COR-L47 (cell line): ENCODE results near the gene PPM1M.
"Not testable (repeated sequence)": the region's sequence is repeated elsewhere in the genome, so short reads cannot be mapped to it uniquely, and the experiment has no call there.

Source experiments
- DNase-seq: peaks from one replicate; lab custom pipeline; 2025; lab: John Stamatoyannopoulos, UW

Gene PPM1M

DNA sequence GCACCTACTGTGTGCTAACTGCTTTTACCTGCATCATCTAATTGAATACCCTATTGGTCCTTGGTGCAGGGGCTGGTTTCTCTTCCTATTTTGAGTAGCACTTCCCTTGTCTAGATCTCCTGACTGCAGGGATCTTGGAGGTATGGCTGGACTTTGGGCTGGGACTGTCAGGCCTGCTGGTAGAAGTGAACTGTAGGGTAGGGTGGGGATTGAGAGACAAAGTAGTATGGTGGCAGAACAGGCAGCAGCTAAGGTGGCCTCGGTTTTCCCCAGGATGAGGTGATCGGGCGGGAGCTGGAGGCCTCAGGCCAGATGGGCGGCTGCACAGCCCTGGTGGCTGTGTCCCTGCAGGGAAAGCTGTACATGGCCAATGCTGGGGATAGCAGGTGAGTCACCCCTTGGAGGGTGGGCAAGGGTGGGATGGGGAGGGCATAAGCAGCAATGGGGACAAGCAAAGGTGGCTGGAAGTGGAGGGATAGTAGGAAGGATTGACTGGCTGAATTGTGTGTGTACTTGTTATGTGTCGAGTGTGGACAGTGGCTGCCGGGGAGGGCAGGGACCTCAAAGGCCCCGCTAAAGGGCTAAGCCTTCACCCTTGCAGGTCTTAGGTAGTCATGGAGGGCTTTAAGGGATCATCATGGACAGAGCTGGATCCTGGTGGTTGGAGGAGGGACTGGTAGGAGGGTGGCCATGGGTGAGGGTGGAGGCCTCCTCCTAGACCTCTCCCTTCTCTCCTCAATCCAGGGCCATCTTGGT lies 2.0 kb downstream of the PPM1M start:
- DNase-seq = no peak

DNA sequence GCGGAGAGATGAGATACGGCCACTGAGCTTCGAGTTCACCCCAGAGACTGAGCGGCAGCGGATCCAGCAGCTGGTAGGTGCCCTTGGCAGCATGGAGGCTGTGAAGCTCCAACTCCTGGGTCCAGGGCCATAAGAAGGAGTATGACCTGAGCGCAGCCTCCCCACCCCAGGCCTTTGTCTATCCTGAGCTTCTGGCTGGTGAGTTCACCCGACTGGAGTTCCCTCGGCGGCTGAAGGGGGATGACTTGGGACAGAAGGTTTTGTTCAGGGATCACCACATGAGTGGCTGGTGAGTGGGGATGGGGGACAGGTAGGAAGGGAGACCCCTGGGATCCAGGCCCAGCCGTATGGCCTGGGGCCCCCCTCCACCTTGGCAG lies 2.6 kb downstream of the PPM1M start:
- DNase-seq = no peak

DNA sequence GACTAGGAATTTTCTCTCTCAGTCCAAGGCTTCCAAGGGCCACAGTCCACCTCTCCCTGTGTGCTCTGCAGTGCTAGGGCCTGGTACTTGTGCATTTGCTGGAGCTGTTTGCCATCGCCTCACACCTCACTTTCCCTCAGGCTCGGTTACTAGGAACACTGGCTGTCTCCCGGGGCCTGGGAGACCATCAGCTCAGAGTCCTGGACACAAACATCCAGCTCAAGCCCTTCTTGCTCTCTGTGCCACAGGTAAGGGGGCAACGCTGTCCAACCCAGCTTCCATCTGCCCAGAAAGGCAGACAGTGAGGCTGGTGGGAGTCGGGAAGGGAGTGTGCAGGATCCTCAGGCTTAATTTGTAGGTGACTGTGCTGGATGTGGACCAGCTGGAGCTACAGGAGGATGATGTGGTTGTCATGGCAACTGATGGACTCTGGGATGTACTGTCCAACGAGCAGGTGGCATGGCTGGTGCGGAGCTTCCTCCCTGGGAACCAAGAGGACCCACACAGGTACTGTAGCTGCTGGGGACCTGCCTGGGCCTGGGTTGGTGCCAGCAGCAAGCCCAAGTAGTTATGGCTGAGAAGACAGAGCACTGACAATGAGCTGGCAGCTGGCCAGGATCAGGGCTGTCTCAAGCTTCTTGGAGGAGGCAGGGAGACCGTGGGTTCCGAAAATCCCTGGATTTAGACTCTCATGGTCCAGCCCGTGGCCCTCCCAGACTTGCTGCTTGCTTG lies 3.4 kb downstream of the PPM1M start:
- no peak for DNase-seq

GRCh38 chr3:52249683-52250082 lies 4.1 kb downstream of the PPM1M start:
- no peak for DNase-seq

DNA sequence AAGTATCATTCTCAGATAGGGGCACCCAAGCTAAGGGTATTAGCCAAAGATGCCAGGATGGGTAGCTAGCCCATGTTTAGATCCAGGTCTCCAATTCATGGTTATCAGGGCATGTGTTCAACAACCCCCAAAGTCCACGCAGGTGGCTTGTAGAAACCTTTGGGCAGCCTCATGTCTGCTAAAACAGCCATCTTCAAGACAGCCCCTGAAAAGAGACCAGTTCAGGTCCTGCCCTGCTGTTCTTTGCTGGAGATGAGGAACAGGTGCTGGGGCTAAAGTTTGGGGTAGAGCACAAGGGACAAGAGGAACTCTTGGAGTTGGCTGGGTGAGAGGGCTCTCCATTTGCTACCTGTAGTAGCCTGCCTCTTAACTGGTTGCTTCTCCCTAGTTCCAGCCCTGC lies 4.6 kb downstream of the PPM1M start:
- DNase-seq = no peak

DNA sequence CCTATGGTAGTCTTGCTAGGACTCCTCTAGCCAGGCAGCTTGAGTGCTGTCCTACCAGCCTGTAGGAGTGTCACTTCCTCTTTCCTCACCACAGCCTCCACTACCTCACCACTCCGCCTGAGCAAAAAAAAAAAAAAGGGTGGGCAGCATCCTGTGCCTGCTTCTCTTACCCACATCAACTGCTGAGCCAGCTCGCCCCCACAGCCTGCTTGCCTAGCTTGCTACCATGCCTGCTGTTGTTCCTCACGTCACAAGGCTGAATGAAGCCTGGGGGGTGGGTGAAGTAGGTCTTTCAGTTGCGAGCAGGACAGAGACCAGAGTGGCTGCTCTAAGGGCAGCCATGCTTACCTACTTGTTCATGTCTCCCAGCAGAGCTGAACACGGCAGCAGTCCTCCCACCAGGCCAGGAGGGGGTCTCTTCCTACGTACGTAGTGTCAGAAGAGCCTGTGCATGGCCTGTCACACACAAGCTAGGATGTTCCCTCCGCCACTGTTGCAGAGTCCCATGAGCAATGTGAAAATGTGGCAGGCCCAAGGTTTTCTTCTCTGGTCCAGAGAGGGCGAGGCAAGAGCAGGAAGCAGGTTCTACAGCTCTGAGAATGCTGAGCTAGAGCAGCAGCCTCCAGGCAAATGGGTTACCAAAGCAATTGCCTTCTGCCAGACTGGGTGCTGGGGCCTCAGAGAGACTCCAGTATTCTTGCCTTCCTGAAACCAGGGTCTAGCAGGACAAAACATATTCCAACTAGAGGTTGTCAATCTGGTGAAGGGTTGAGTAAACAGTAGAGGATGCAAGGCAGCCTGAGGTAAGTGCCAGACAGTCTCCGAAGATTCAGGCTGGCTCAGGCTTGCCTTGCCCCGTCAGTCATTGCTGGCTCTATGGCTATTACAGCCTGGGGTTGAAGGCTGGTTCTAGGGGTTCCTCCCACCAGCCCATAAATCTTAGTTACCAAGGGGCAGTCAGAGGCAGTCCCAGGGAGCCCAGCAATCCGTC lies 8.1 kb downstream of the PPM1M start:
- no peak for DNase-seq

DNA sequence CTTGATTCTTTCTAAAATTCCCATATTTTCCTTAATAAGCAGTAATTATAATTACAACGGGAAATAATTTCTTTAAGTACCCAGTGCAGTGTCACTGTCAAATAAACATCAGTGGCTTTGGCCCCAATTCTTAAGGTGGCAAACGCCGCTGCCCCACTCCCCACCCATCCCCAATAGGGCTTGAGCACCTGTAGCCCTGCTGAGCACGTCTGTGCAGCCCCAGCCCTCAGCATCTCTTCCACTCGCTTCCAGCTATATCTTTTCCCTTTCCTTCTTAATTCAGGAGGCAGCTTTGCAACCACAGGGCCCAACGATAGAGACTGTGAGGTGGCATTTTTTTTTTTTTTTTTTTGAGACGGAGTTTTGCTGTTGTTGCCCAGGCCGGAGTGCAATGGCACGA lies 9.0 kb downstream of the PPM1M start:
- DNase-seq = no peak

- DNase-seq = no peak
Observed at GRCh38 chr3:52256159-52256558, 10.6 kb downstream of the PPM1M start.

- DNase-seq = no peak
Observed at GRCh38 chr3:52256622-52257021, 11.1 kb downstream of the PPM1M start.

DNA sequence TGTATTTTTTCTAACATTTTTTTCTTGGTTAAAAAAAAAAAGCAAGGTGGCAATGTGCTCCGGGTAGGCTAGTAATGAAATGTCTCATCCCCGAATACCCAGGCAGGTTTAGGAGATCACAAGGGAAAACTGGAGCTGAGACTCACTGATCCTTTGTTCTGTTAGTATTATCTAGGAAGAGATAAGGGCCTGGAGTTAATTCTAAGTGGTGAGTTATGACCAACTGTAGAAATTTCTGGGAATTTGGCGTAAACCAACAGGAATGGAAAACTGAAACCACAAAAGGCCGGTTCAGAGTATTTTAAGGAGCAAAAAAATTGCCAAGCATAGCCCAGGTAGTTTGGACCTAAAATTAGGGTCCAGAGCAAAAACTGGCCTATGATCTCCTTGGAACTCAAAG lies 12.4 kb downstream of the PPM1M start:
- DNase-seq = no peak

DNA sequence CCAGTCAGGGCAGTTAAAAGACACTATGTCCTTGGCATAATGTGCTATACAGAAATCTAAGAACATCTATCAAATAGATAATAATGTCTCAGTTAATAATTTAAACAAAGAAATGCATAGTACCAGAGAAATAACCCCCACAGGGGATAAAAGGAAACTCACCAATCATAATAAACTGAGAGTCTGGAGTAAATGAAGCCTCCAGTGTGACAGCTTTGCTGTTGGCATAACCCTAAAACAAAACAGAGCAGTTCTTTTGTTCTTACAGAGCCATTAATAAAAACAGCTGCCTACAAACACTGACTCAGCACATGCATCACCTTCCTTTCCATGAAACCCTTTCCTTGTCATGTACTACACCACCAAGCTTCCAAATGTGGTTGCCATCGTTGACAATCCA lies 13.5 kb downstream of the PPM1M start:
- no peak for DNase-seq

DNA sequence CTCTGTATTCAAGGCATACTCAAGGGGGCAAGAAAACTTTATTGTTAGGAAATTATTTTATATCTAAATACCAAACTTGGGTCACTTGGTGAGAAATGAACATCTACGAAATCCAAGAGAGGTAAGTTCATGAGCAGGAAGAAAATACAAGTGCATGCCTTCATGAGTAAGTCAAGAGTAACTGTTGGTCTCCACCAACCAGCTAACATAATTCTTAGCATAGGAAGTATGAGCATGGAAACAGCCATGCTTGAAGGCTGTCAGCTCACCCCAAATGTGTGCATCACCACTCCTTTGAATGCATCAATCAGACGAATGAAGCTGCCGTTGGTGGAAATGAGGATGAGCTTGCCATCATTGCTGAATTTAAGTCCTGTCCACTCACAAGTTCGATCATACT lies 13.9 kb downstream of the PPM1M start:
- DNase-seq = no peak

- no peak for DNase-seq
Observed at GRCh38 chr3:52262447-52262846, 16.9 kb downstream of the PPM1M start.

GRCh38 chr3:52265387-52265786 lies 19.8 kb downstream of the PPM1M start:
- no peak for DNase-seq

DNA sequence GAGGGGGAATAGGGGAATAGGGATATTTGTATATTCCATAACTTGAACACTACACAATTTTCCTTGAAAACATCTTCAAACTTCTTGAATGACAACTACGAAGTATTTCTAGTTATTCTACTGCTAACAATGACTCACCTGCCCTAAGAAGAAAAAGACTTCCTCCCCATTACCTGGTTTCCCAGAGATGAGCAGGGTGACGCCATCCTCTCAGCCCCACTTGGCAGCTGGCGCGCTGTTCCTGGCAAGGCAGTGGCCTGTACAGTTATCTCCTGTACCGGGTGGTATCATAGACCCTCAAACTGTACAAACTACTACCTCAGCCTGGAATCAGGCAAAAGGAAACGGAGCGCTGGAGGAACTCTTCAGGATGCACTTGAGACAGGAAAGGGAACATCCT lies 22.5 kb downstream of the PPM1M start:
- no peak for DNase-seq

- no peak for DNase-seq
Observed at GRCh38 chr3:52269776-52270175, 24.2 kb downstream of the PPM1M start.

GRCh38 chr3:52270252-52270754 lies 24.7 kb downstream of the PPM1M start:
- DNase-seq = no peak

DNA sequence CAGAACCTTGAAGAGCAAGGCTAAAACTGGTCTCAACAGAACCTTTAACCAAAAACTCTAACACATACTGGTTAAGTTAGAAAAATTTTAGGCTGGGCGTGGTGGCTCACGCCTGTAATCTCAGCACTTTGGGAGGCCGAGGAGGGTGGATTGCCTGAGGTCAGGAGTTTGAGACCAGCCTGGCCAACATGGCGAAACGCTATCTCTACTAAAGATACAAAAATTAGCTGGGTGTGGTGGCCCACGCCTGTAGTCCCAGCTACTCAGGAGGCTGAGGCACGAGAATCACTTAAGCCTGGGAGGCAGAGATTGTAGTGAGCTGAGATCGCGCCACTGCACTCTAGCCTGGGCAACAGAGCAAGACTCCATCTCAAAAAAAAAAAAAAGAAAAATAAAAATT lies 26.6 kb downstream of the PPM1M start:
- not testable (repeated sequence) for DNase-seq

DNA sequence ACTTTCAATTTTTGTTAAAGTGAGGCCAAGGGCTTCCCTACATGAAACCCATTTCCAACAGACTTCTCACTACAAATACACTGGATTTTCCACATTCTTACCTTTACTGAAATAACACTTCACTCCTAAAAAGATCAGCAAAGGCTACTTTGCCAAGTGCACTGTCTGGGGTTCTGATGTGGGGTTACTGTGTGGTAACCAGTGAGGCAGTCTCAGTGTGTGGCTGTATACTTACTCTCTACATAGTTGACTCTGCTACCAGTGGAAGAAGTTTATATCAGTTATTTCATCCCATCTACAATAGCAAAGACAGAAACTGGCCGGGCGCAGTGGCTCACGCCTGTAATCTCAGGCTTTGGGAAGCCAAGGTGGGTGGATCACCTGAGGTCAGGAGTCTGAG lies 27.3 kb downstream of the PPM1M start:
- no peak for DNase-seq

DNA sequence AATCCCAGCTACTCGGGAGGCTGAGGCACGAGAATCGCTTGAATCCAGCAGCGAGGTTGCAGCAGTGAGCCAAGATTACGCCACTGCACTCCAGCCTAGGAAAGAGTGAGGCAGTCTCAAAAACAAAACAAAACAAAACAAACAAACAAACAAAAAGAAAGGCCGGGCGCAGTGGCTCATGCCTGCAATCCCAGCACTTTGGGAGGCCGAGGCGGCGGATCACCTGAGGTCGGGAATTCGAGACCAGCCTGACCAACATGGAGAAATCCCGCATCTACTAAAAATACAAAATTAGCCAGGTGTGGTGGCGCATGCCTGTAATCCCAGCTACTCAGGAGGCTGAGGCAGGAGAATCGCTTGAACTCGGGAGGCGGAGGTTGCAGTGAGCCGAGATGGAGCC lies 29.2 kb downstream of the PPM1M start:
- not testable (repeated sequence) for DNase-seq

- peak; percentile 11 for DNase-seq
Observed at GRCh38 chr3:52277071-52277964, 31.8 kb downstream of the PPM1M start.
